GM21737 (cell line): ENCODE data around the gene PRKAR2B.
"Not testable (repeated sequence)": the region's sequence is repeated elsewhere in the genome, so short reads cannot be mapped to it uniquely, and the experiment has no call there.

Experiments used
- ATAC-seq: cut with Tn5 transposase; IDR thresholded peaks from one replicate; pipeline ENCODE4 v1.9.1; 2021; ENCODE audit warnings: mild to moderate bottlenecking, moderate library complexity; ENCODE audit not compliant: unreplicated experiment

PRKAR2B gene

GRCh38 chr7:107026166-107026565 lies 18.3 kb upstream of the PRKAR2B start:
- ATAC-seq = no peak

- ATAC-seq = no peak
These were observed 17.3 kb upstream of the PRKAR2B start for GRCh38 chr7:107027208-107027607.

GRCh38 chr7:107029061-107029763 lies 15.3 kb upstream of the PRKAR2B start:
- no peak for ATAC-seq

- ATAC-seq = no peak
These were observed 14.7 kb upstream of the PRKAR2B start for GRCh38 chr7:107029764-107030286.

GRCh38 chr7:107032050-107032449 lies 12.5 kb upstream of the PRKAR2B start:
- ATAC-seq = no peak

- ATAC-seq = no peak
These were observed 11.6 kb upstream of the PRKAR2B start for GRCh38 chr7:107032720-107033438.

- no peak for ATAC-seq
These were observed 10.0 kb upstream of the PRKAR2B start for GRCh38 chr7:107034553-107034952.

GRCh38 chr7:107035446-107035845 lies 9.1 kb upstream of the PRKAR2B start:
- ATAC-seq = no peak

- ATAC-seq = no peak
These were observed 8.0 kb upstream of the PRKAR2B start for GRCh38 chr7:107036535-107036934.

- ATAC-seq = no peak
These were observed 6.5 kb upstream of the PRKAR2B start for GRCh38 chr7:107037717-107038603.

GRCh38 chr7:107039199-107039900 lies 5.2 kb upstream of the PRKAR2B start:
- no peak for ATAC-seq

GRCh38 chr7:107041097-107041496 lies 3.4 kb upstream of the PRKAR2B start:
- ATAC-seq = no peak

GRCh38 chr7:107041764-107042163 lies 2.7 kb upstream of the PRKAR2B start:
- ATAC-seq = not testable (repeated sequence)

- not testable (repeated sequence) for ATAC-seq
These were observed 2.1 kb upstream of the PRKAR2B start for GRCh38 chr7:107042326-107042910.

- ATAC-seq = no peak
These were observed 1.0 kb upstream of the PRKAR2B start for GRCh38 chr7:107043491-107043890.

GRCh38 chr7:107043921-107044346 lies 571 bp upstream of the PRKAR2B start:
- ATAC-seq = no peak

GRCh38 chr7:107045195-107045960 lies 873 bp downstream of the PRKAR2B start:
- ATAC-seq = no peak

GRCh38 chr7:107045980-107046379 lies 1.5 kb downstream of the PRKAR2B start:
- no peak for ATAC-seq

- ATAC-seq = no peak
These were observed 2.2 kb downstream of the PRKAR2B start for GRCh38 chr7:107046491-107047259.
